ENCODE data around the gene BCL2L15. TPM values are rescaled to one million over a fixed set of nuclear protein-coding genes. Genes with fewer than 3 reads are reported as not detected.
A peak's percentile ranks its signal among the peaks of the same experiment; 100 is the strongest.

BCL2L15 gene
- total RNA-seq, 1 experiment from 2014 or later = 1.1 TPM

DNA sequence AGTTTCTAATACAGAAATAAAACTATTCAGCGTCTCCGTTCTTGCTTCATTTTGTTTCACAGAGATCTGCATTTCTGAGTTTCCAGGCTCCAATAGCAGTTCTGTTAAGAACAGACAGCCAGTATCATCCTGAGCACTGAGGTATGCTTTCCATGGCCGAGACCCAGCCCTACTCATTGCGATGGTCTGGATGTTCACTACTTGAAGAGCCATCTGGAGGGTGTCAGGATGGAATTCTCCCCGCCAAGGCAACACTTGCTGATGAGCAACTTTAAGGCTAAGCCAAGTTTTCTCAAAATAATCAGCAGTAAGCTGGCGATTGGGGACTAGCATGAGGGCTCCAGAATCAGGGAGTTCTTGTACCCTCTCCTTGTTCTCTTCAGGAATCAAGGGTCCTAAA lies 7.7 kb upstream of the BCL2L15 start:
- intact Hi-C loops (cut with micrococcal nuclease; ENCODE audit: unreplicated experiment) = no loop called here
- Histone ChIP-seq H3K4me1 (ENCODE audit: insufficient read depth, low read length, poor library complexity, severe bottlenecking) (peaks cover 19% of the 10 kb centered on the region), H3K4me3 (ENCODE audit: low read depth, low read length, poor library complexity, severe bottlenecking) (no peak overlapping the region), H3K27me3 (replicated peaks; ENCODE audit: insufficient read depth, low read depth, low read length, poor library complexity) (no peaks in the 10 kb centered on the region), H3K9me3 (ENCODE audit: low read depth, low read length, poor library complexity, severe bottlenecking) (no peaks in the 10 kb centered on the region), H3K27ac (ENCODE audit: low read depth, low read length, poor library complexity, severe bottlenecking) (no peak overlapping the region), H3K36me3 (ENCODE audit: insufficient read depth, low read length, poor library complexity, severe bottlenecking) (peaks cover 61% of the 10 kb centered on the region)
- CTCF ChIA-PET = no interaction called here
- POLR2A ChIA-PET (ENCODE audit: low non-redundant PET) = no interaction called here
- no peak for DNase-seq (ENCODE audit: low spot score)
- TSS peak; percentile 5 for BruUV-seq (replicated peaks)
- TF ChIP-seq, protein P1, sequence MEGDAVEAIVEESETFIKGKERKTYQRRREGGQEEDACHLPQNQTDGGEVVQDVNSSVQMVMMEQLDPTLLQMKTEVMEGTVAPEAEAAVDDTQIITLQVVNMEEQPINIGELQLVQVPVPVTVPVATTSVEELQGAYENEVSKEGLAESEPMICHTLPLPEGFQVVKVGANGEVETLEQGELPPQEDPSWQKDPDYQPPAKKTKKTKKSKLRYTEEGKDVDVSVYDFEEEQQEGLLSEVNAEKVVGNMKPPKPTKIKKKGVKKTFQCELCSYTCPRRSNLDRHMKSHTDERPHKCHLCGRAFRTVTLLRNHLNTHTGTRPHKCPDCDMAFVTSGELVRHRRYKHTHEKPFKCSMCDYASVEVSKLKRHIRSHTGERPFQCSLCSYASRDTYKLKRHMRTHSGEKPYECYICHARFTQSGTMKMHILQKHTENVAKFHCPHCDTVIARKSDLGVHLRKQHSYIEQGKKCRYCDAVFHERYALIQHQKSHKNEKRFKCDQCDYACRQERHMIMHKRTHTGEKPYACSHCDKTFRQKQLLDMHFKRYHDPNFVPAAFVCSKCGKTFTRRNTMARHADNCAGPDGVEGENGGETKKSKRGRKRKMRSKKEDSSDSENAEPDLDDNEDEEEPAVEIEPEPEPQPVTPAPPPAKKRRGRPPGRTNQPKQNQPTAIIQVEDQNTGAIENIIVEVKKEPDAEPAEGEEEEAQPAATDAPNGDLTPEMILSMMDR (conservative IDR thresholded peaks at IDR 0.05; ENCODE audit: low read depth, low read length) = no peak
- no peak for TF ChIP-seq EZH2 (IDR thresholded peaks at IDR 0.05; ENCODE audit: borderline replicate concordance, low read depth, low read length, poor library complexity, severe bottlenecking)

DNA sequence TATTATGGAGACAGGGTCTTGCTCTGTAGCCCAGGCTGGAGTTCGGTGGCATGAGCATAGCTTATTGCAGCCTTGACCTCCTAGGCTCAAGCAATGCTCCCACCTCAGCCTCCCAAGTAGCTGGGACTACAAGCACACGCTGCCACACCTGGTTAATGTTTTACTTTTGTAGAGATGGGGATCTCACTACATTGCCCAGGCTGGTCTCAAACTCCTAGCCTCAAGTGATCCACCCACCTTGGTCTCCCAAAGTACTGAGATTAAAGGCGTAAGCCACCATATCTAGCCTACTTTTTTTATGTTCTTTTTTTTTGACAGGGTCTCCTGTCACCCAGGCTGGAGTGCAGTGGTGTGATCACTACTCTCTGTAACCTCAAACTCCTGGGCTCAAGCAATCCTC lies 5.9 kb upstream of the BCL2L15 start:
- Histone ChIP-seq H3K4me1 (ENCODE audit: insufficient read depth, low read length, poor library complexity, severe bottlenecking) (peaks cover 19% of the 10 kb centered on the region), H3K27me3 (replicated peaks; ENCODE audit: insufficient read depth, low read depth, low read length, poor library complexity) (no peaks in the 10 kb centered on the region), H3K9me3 (ENCODE audit: low read depth, low read length, poor library complexity, severe bottlenecking) (no peaks in the 10 kb centered on the region), H3K36me3 (ENCODE audit: insufficient read depth, low read length, poor library complexity, severe bottlenecking) (peaks cover 42% of the 10 kb centered on the region), H3K4me3 (ENCODE audit: low read depth, low read length, poor library complexity, severe bottlenecking) (no peak overlapping the region), H3K27ac (ENCODE audit: low read depth, low read length, poor library complexity, severe bottlenecking) (no peak overlapping the region)
- no TSS peak for BruUV-seq (replicated peaks)
- DNase-seq (ENCODE audit: low spot score) = no peak
- intact Hi-C loops (cut with micrococcal nuclease; ENCODE audit: unreplicated experiment) = no loop called here
- POLR2A ChIA-PET (ENCODE audit: low non-redundant PET) = no interaction called here
- TF ChIP-seq, protein P1 (conservative IDR thresholded peaks at IDR 0.05; ENCODE audit: low read depth, low read length) = no peak
- TF ChIP-seq EZH2 (IDR thresholded peaks at IDR 0.05; ENCODE audit: borderline replicate concordance, low read depth, low read length, poor library complexity, severe bottlenecking) = no peak
- CTCF ChIA-PET = no interaction called here

DNA sequence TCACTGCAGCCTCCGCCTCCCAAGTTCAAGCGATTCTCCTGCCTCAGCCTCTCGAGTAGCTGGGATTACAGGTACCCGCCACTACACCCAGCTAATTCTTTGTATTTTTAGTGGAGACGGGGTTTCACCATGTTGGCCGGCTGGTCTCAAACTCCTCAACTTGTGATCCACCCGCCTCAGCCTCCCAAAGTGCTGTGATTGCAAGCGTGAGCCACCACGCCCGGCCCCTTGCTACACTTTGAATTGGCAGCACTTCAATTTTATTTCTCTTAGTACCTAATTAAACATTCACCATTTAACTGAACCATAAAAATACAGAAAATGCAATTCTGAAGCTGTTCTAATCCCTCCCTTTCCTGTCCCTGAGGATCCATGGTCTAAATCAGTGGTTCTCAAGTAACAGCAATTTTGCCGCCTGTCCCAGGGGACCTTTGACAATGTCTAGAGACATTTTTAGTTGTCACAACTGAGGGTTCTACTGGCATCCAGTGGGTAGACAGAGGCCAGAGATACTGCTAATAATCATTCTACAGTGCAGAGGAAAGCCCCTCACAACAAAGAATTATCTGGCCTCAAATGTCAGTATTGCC lies 4.3 kb upstream of the BCL2L15 start:
- peak overlapping the region; percentile 52 for H3K27ac ChIP-seq (ENCODE audit: low read depth, low read length, poor library complexity, severe bottlenecking)
- peaks cover 27% of the 10 kb centered on the region for H3K36me3 ChIP-seq (ENCODE audit: insufficient read depth, low read length, poor library complexity, severe bottlenecking)
- intact Hi-C loops (cut with micrococcal nuclease; ENCODE audit: unreplicated experiment) = no loop called here
- H3K4me3 ChIP-seq (ENCODE audit: low read depth, low read length, poor library complexity, severe bottlenecking) = no peak overlapping the region
- ChIA-PET POLR2A (ENCODE audit: low non-redundant PET) (no interaction called here), CTCF (no interaction called here)
- no peaks in the 10 kb centered on the region for H3K27me3 ChIP-seq (replicated peaks; ENCODE audit: insufficient read depth, low read depth, low read length, poor library complexity)
- BruUV-seq (replicated peaks) = no TSS peak
- H3K9me3 ChIP-seq (ENCODE audit: low read depth, low read length, poor library complexity, severe bottlenecking) = no peaks in the 10 kb centered on the region
- TF ChIP-seq EZH2 (IDR thresholded peaks at IDR 0.05; ENCODE audit: borderline replicate concordance, low read depth, low read length, poor library complexity, severe bottlenecking) = no peak
- TF ChIP-seq, protein P1 (conservative IDR thresholded peaks at IDR 0.05; ENCODE audit: low read depth, low read length) = no peak
- DNase-seq (ENCODE audit: low spot score) = peak; percentile 91
- H3K4me1 ChIP-seq (ENCODE audit: insufficient read depth, low read length, poor library complexity, severe bottlenecking) = peaks cover 19% of the 10 kb centered on the region

Data from A673 (cell line).